ENCODE results near the gene FIBIN.
"Not testable (repeated sequence)": the region's sequence is repeated elsewhere in the genome, so short reads cannot be mapped to it uniquely, and the experiment has no call there.

The FIBIN gene

GRCh38 chr11:26993965-26994457 is at the start of gene FIBIN:
Gene FIBIN, plus strand, starts transcription at chr11:26994112. Its CDS starts 415 bp downstream, at chr11:26994527.
- no peak for DNase-seq

- DNase-seq = no peak
Observed at GRCh38 chr11:26944866-26945664, 48.8 kb upstream of the FIBIN start.

- DNase-seq = no peak
Observed at GRCh38 chr11:26946257-26946716, 47.6 kb upstream of the FIBIN start.

- DNase-seq = no peak
Observed at GRCh38 chr11:26947379-26947844, 46.5 kb upstream of the FIBIN start.

- no peak for DNase-seq
Observed at GRCh38 chr11:26947904-26948639, 45.8 kb upstream of the FIBIN start.

GRCh38 chr11:26948881-26949280 is 45.0 kb upstream of the FIBIN start:
- no peak for DNase-seq

- DNase-seq = no peak
Observed at GRCh38 chr11:26949846-26950245, 44.1 kb upstream of the FIBIN start.

GRCh38 chr11:26950260-26950719 is 43.6 kb upstream of the FIBIN start:
- DNase-seq = no peak

GRCh38 chr11:26951809-26952515 is 42.0 kb upstream of the FIBIN start:
- DNase-seq = no peak

- DNase-seq = no peak
Observed at GRCh38 chr11:26953770-26954392, 40.0 kb upstream of the FIBIN start.

GRCh38 chr11:26958005-26958701 is 35.8 kb upstream of the FIBIN start:
- no peak for DNase-seq

- no peak for DNase-seq
Observed at GRCh38 chr11:26958702-26959049, 35.2 kb upstream of the FIBIN start.

GRCh38 chr11:26960281-26960680 is 33.6 kb upstream of the FIBIN start:
- DNase-seq = no peak

GRCh38 chr11:26963764-26964163 is 30.1 kb upstream of the FIBIN start:
- DNase-seq = no peak

- DNase-seq = no peak
Observed at GRCh38 chr11:26964339-26964738, 29.6 kb upstream of the FIBIN start.

- DNase-seq = not testable (repeated sequence)
Observed at GRCh38 chr11:26964847-26965485, 28.9 kb upstream of the FIBIN start.

- no peak for DNase-seq
Observed at GRCh38 chr11:26971961-26972360, 22.0 kb upstream of the FIBIN start.

- no peak for DNase-seq
Observed at GRCh38 chr11:26974069-26974783, 19.7 kb upstream of the FIBIN start.

- no peak for DNase-seq
Observed at GRCh38 chr11:26974996-26975395, 18.9 kb upstream of the FIBIN start.

- no peak for DNase-seq
Observed at GRCh38 chr11:26976389-26976788, 17.5 kb upstream of the FIBIN start.

- DNase-seq = not testable (repeated sequence)
Observed at GRCh38 chr11:26977209-26977608, 16.7 kb upstream of the FIBIN start.
